HepG2 (cell line): ENCODE data around the gene SYS1. TPM values are rescaled to one million over a fixed set of nuclear protein-coding genes. Genes with fewer than 3 reads are reported as not detected.

Source experiments
- FOXC1 ChIP-seq: sonication (generic); formaldehyde crosslinking; IDR thresholded peaks from 2 replicates; pipeline ENCODE4 v1.8.0; 2022; ENCODE audit warnings: mild to moderate bottlenecking, missing genetic modification reagents, borderline replicate concordance
- IKZF1 ChIP-seq: fragments of 450-650 bp; IDR thresholded peaks from 2 replicates; pipeline ENCODE4 v1.7.1; 2016
- JUN ChIP-seq: sonication (generic); formaldehyde crosslinking; IDR thresholded peaks from 2 replicates; pipeline ENCODE4 v1.4.0; 2020; ENCODE audit warnings: mild to moderate bottlenecking, missing genetic modification reagents
- MTF2 ChIP-seq: sonication (generic); formaldehyde crosslinking; IDR thresholded peaks from 2 replicates; pipeline ENCODE4 v1.5.0; 2020; ENCODE audit warnings: missing genetic modification reagents, borderline replicate concordance
- RBFOX2 ChIP-seq: fragments of 200-400 bp; formaldehyde crosslinking; IDR thresholded peaks from 2 replicates; pipeline ENCODE4 v1.6.1; 2017; ENCODE audit warnings: low read depth, mild to moderate bottlenecking, low read length
- SP1 ChIP-seq, 2 experiments: fragments of 450-650 bp in 1 of 2; sonication (generic) in 1 of 2; formaldehyde crosslinking in 1 of 2; IDR thresholded peaks; 2 replicates each; pipeline versions ENCODE4 v1.4.0 to v1.6.1; 2016 to 2020; ENCODE audit warnings: missing genetic modification reagents in 1 of 2
- ZBTB20 ChIP-seq: sonication (generic); formaldehyde crosslinking; IDR thresholded peaks from 2 replicates; pipeline ENCODE4 v1.8.1; 2023; ENCODE audit warnings: missing genetic modification reagents, low read depth, mild to moderate bottlenecking, borderline replicate concordance
- ZMYM2 ChIP-seq: sonication (generic); formaldehyde crosslinking; IDR thresholded peaks from 2 replicates; pipeline ENCODE4 v1.8.0; 2022; ENCODE audit warnings: mild to moderate bottlenecking, missing genetic modification reagents
- ZNF235 ChIP-seq: sonication (generic); formaldehyde crosslinking; IDR thresholded peaks from 2 replicates; pipeline ENCODE4 v1.8.1; 2023; ENCODE audit warnings: mild to moderate bottlenecking, missing genetic modification reagents, borderline replicate concordance
- ZNF432 ChIP-seq: sonication (generic); formaldehyde crosslinking; IDR thresholded peaks from 2 replicates; pipeline ENCODE4 v1.5.0; 2020; ENCODE audit warnings: missing genetic modification reagents, mild to moderate bottlenecking, borderline replicate concordance
- ZNF629 ChIP-seq: sonication (generic); formaldehyde crosslinking; conservative IDR thresholded peaks from 2 replicates; pipeline ENCODE4 v1.5.0; 2020; ENCODE audit warnings: missing genetic modification reagents
- polyA plus RNA-seq, 8 experiments: library from polyadenylated mRNA; depleted of rRNA in 3 of 8; stranded (reverse) in 7 of 8; unstranded in 1 of 8; fragments of >200 nt; fragmentation: Illumina TruSeq in 4 of 8; extraction: Trizol in 4 of 8; gene quantifications; 2 replicates each; pipeline versions ENCODE4 v1.2.1 to v1.2.3, GENCODE V29; 2011 to 2016; ENCODE audit warnings: low read depth in 4 of 8, missing spikeins in 1 of 8, mixed read lengths in 1 of 8; ENCODE audit not compliant: insufficient read depth in 1 of 8
- total RNA-seq, 5 experiments: library from RNA; depleted of rRNA; stranded (reverse); fragments of >200 nt; fragmentation: Illumina TruSeq; extraction: Trizol; gene quantifications; 2 replicates each; pipeline ENCODE4 v1.2.3, GENCODE V29; 2016; ENCODE audit warnings: low read depth in 1 of 5
- TF ChIP-seq, protein P1 (sequence below): sonication (generic); formaldehyde crosslinking; IDR thresholded peaks from 2 replicates; pipeline ENCODE4 v1.8.1; 2023; ENCODE audit warnings: mild to moderate bottlenecking, missing genetic modification reagents, borderline replicate concordance
- TF ChIP-seq, protein P2 (sequence below): sonication (generic); formaldehyde crosslinking; IDR thresholded peaks from 2 replicates; pipeline ENCODE4 v1.4.0; 2020; ENCODE audit warnings: missing genetic modification reagents, borderline replicate concordance
- TF ChIP-seq, protein P3 (sequence below): sonication (generic); formaldehyde crosslinking; IDR thresholded peaks from 2 replicates; pipeline ENCODE4 v1.5.1; 2020; ENCODE audit warnings: missing genetic modification reagents, mild to moderate bottlenecking, borderline replicate concordance
- TF ChIP-seq, protein P4 (sequence below): sonication (generic); formaldehyde crosslinking; IDR thresholded peaks from 2 replicates; pipeline ENCODE4 v1.8.0; 2022; ENCODE audit warnings: low read depth, missing genetic modification reagents

The SYS1 gene
- total and polyA plus RNA-seq, 2 of the 13 experiments (the other 11 are each of a cell fraction or from before 2014, with no cell fraction given): 38.3 to 65.6 TPM

DNA sequence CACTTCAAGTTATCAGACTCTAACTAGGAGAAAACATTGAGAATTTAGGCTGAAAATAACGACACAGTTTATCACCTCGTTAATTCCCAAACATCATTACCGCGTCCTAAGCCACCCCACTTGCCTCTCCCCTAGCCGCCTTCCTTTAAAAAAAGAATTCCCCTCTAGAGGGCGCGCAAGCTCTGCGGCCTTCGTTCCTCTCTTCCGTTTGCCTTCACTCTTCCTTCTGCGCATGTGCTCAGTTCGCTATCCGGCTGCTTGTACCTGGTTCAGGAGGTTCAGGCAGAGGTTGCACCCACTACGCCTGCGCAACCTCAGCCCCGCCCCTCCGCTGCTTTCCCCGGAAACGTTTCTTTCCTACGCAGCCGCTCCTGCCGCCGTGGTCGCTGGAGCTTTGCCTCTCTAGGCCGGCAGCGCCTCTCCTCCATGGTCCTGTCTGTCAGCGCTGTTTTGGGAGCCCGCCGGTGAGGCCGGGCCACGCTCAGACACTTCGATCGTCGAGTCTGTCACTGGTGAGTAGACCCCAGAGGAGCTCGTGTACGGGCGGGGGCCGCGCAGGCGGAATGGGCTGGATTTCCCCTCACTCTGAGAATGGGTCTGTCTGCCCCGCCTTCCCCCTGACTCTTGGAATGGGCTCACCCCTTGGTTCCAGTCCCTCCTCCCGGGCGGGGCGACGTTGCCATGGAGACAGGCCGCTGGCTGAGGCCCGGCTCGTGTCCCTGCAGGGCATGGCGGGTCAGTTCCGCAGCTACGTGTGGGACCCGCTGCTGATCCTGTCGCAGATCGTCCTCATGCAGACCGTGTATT is at the start of gene SYS1 (continued):
- peak; percentile 98 for TF ChIP-seq FOXC1
- TF ChIP-seq, protein P1, sequence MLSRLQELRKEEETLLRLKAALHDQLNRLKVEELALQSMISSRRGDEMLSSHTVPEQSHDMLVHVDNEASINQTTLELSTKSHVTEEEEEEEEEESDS (CRISPR knock-in tag): no peak
- peak; percentile 79; the same call in 1 of the 2 replicates for TF ChIP-seq ZNF235 (CRISPR knock-in tag)
- peak; percentile 95; the same call in 1 of the 2 replicates for TF ChIP-seq ZBTB20 (CRISPR knock-in tag)
- peak; percentile 99 for TF ChIP-seq RBFOX2
- TF ChIP-seq IKZF1: no peak
- TF ChIP-seq, protein P2, sequence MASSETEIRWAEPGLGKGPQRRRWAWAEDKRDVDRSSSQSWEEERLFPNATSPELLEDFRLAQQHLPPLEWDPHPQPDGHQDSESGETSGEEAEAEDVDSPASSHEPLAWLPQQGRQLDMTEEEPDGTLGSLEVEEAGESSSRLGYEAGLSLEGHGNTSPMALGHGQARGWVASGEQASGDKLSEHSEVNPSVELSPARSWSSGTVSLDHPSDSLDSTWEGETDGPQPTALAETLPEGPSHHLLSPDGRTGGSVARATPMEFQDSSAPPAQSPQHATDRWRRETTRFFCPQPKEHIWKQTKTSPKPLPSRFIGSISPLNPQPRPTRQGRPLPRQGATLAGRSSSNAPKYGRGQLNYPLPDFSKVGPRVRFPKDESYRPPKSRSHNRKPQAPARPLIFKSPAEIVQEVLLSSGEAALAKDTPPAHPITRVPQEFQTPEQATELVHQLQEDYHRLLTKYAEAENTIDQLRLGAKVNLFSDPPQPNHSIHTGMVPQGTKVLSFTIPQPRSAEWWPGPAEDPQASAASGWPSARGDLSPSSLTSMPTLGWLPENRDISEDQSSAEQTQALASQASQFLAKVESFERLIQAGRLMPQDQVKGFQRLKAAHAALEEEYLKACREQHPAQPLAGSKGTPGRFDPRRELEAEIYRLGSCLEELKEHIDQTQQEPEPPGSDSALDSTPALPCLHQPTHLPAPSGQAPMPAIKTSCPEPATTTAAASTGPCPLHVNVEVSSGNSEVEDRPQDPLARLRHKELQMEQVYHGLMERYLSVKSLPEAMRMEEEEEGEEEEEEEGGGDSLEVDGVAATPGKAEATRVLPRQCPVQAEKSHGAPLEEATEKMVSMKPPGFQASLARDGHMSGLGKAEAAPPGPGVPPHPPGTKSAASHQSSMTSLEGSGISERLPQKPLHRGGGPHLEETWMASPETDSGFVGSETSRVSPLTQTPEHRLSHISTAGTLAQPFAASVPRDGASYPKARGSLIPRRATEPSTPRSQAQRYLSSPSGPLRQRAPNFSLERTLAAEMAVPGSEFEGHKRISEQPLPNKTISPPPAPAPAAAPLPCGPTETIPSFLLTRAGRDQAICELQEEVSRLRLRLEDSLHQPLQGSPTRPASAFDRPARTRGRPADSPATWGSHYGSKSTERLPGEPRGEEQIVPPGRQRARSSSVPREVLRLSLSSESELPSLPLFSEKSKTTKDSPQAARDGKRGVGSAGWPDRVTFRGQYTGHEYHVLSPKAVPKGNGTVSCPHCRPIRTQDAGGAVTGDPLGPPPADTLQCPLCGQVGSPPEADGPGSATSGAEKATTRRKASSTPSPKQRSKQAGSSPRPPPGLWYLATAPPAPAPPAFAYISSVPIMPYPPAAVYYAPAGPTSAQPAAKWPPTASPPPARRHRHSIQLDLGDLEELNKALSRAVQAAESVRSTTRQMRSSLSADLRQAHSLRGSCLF (CRISPR knock-in tag): 0 out of 2 replicates have a peak, but pooled peaks have one; percentile 25
- TF ChIP-seq ZNF432: no peak
- TF ChIP-seq ZMYM2 (CRISPR knock-in tag): no peak
- TF ChIP-seq JUN: peak; percentile 87
- TF ChIP-seq MTF2: no peak; the same call in 1 of the 2 replicates
- TF ChIP-seq, protein P3, sequence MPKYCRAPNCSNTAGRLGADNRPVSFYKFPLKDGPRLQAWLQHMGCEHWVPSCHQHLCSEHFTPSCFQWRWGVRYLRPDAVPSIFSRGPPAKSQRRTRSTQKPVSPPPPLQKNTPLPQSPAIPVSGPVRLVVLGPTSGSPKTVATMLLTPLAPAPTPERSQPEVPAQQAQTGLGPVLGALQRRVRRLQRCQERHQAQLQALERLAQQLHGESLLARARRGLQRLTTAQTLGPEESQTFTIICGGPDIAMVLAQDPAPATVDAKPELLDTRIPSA (CRISPR knock-in tag): no peak; the same call in 1 of the 2 replicates
- no peak for TF ChIP-seq SP1 (IDR thresholded peaks at IDR 0.05)
- TF ChIP-seq SP1 (CRISPR knock-in tag; IDR thresholded peaks at IDR 0.05): peak; percentile 86
- no peak for TF ChIP-seq ZNF629 (CRISPR knock-in tag)
- TF ChIP-seq, protein P4, sequence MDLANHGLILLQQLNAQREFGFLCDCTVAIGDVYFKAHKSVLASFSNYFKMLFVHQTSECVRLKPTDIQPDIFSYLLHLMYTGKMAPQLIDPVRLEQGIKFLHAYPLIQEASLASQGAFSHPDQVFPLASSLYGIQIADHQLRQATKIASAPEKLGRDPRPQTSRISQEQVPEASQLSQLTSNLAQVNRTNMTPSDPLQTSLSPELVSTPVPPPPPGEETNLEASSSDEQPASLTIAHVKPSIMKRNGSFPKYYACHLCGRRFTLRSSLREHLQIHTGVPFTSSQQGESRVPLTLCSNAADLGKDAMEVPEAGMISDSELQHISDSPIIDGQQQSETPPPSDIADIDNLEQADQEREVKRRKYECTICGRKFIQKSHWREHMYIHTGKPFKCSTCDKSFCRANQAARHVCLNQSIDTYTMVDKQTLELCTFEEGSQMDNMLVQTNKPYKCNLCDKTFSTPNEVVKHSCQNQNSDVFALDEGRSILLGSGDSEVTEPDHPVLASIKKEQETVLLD (CRISPR knock-in tag): peak; percentile 72
